GM12892 (cell line): Measurements from ENCODE around the gene VWF.

Experiments used
- POLR2A ChIP-seq: IDR thresholded peaks from 2 replicates; pipeline ENCODE4 v1.6.1; 2011; ENCODE audit warnings: low read depth, low read length, control low read depth
- POLR2AphosphoS5 ChIP-seq: IDR thresholded peaks from 2 replicates; pipeline ENCODE4 v1.6.1; 2011; ENCODE audit warnings: low read depth, low read length, control low read depth
- TAF1 ChIP-seq: IDR thresholded peaks from 2 replicates; pipeline ENCODE4 v1.6.1; 2011; ENCODE audit warnings: low read depth, mild to moderate bottlenecking, control low read depth, low read length, borderline replicate concordance

DNA sequence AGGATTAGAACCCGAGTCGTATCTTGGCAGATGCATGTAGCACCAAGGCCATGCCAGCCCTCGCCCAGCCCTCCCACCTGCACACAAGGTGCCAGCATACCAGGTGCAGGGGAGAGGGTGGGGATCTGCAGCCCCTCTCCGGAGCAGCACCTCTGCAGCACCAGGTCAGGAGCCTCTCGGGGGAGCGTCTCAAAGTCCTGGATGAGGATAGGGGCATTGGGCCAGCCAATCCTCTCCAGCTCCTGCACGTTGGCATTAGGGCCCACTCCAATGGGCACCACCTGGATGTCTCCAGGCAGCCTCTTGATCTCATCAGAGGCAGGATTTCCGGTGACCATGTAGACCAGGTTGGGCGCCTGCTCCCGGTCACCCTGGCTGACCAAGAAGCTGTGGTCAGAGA is 106.2 kb downstream of the VWF start:
- TF ChIP-seq TAF1 (no peak), POLR2A (no peak), POLR2AphosphoS5 (no peak)
